ENCODE measurements around the gene FNBP1.
A peak's percentile ranks its signal among the peaks of the same experiment; 100 is the strongest.

FNBP1 gene

DNA sequence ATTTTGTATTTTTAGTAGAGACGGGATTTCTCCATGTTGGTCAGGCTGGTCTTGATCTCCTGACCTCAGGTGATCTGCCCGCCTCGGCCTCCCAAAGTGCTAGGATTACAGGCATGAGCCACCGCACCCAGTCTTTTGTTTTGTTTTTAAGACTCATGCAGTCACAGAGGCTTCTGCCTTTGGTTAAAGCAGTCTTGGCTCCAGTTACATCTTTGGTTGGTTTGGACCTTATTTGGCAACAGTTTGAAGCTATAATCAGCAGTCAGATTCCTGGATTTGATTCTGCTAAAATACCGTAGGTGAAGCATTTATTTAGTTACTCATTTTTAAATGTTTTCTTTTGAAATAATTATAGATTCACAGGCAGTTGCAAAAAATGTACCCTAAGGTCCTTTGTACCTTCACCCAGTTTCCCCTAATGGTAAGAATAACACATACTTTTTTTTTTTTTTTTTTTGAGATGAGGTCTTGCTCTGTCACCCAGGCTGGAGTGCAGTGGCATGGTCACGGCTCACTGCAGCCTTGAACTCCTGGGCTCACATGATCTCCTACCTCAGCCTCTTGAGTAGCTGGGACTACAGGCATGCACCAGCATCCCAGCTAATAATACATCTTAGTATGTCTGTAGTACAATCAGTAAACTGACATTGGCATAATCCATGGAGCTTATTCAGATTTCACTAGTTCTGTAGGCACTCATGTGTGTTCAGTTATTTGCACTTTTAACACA is 192.0 kb downstream of the FNBP1 start:
- DNase-seq: no peak

GRCh38 chr9:129849901-129850300 is 193.1 kb downstream of the FNBP1 start:
- no peak for DNase-seq

DNA sequence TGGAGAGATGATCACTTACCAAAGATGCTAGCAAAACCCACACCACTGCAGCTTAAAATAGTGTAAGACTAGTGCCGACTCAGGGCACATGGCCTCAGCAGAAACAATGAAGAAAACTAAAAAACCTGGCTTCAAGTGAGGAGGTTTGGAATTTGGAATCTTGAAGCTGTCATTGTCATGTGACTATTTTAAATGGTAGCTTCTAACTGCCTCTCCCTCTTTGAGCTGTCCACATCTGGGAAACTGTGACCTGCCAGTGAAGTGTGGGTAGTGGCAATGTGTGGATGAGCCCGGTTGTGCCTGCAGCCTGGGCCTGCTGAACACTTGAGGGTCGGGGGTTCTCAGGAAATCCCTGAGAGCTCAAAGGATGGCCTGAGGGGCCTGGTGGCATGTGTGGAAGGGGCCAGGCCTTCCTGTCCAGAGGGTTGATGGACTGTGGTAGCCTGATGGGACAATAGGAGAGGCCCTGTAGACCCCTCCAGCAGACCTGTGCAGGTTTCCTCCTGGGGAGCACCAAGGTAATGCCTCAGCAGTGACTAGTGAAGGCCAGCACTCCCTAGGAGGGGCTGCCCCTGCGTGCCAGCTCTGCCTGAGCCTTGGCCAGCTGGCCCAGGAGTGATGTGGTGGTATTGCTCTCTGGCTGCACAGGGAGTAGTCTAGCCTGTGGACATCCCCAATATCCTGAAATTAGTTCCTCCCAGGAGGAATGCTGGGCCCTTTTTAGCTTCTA is 194.1 kb downstream of the FNBP1 start:
- no peak for DNase-seq

- peak; percentile 87 for DNase-seq
Measured at GRCh38 chr9:129845373-129845772, 197.6 kb downstream of the FNBP1 start.

DNA sequence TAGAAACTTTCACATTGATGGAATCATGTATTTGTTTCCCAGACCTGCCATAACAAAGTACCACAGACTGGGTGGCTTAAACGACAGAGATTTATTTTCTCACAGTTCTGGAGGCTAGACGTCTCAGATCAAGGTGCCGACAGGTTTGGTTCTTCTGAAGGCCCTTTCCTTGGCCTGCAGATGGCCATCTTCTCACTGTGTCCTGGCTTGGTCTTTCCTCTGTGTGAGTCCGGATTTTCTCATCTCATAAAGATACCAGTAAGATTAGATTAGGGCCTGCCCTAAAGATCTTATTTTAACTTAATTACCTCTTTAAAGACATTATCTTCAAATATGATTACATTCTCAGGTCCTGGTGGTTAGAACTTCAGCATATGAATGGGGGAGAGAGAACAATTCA is 201.9 kb downstream of the FNBP1 start:
- DNase-seq: peak; percentile 74

- no peak for DNase-seq
Measured at GRCh38 chr9:129840034-129840433, 203.0 kb downstream of the FNBP1 start.

DNA sequence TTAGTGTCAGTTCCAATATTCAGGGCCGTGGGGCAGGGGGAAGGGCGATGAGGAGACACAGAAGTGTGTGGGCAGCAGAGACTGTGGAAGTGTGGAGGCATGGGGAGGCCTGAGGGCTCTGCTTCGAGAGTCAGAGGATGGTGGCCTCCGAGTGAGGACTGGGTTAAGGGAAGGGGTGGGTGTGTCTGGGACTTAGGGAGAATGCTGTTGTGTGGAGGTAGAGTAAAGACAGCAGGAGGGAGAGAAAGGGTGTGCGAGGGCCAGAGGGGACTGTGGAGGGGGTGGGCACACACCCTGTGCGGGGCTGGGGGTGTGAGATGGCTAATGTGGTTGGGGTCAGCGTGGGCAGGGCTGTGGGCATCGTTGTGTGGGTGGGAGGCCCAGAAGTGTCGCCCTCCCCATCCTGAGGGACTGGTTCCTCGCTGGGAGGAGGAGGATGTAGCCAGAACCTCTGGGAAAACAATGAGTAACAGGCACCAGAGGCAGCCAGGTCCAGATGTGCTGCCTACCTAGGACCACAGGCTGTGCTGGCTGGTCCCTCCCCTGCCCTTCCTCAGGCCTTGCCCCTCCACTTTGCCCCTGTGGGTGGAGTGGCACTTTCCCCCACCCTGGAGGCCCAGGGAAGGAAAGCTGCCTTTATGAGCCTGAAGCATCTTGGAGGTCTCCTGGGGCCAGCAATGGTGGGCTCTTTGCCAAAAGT is 203.5 kb downstream of the FNBP1 start:
- DNase-seq: no peak

DNA sequence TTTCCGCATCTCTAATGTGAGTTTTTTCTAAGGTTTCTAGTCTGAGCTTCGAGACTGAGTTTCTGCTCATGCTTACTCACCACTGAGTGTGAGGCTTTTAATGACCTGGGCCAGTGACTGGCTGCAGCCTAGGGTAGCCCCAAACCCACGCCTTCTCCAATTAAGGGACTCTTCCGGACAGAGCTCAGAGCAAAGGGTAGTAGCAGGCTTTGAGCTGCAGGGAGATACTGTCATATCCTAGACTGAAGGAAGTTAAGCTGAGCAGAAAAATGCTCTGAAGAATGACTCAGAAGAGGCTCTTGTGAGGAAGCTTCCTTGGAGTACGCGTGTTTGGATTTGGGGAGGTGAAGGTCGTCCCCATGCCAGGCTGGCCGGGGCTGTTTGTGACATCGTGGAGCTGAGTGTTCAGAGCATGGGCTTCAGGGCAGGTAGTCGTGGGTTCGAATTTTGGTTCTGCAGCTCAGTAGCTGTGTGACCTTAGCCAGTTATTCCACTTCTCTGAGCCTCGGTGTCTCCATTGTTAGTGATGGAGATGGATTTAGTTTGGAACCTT is 204.2 kb downstream of the FNBP1 start:
- no peak for DNase-seq

All from NCI-H82 (cell line).